ENCODE data around the gene RNH1.

Gene RNH1

GRCh38 chr11:537622-538430 lies 30.8 kb upstream of the RNH1 start:
- no peak for DNase-seq (ENCODE audit: low read depth)

DNA sequence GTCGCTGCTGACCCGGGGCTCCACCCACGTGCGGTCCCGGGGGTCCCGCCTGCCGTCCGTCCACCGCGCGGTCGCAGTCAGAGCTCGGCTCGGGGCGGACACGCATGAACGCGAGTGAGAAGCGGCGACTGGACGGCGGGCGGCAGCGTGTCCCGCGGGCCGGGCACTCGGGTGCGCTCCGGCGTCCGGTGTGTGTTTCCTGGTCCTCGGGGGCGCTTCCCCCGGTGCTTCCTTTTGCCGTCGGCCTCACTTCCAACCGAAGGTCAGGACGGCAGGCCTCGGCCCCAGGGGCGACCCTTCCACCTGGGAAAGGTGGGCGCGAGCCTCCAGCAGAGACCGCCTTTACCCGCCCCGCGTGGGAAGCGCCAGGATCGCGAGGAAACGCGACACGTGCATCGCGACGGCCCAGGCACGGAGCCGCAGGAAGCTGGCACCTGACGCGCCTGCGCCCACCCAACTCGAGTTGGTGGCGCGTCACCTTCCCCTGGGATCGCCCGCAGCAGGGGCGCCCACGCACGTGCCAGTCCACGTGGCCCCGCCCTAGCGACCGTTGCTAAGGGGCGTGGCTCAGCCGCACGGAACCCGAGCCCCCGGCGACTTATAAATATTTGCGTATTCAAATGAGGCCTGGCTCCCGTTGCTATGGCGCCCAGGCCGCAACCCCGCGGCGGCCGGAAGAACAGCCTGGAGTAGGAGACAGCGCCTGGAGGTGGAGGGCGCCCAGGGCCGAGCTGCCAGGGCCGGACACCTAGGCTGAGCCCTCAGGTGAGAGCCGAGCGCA lies 30.0 kb upstream of the RNH1 start, which contains the start of gene LRRC56:
LRRC56 (plus strand) TSS at position 687 of the 781 bp plus-strand sequence. CDS start 3,158 bp downstream, outside the sequence.
- DNase-seq (ENCODE audit: low read depth) = peak; percentile 40

DNA sequence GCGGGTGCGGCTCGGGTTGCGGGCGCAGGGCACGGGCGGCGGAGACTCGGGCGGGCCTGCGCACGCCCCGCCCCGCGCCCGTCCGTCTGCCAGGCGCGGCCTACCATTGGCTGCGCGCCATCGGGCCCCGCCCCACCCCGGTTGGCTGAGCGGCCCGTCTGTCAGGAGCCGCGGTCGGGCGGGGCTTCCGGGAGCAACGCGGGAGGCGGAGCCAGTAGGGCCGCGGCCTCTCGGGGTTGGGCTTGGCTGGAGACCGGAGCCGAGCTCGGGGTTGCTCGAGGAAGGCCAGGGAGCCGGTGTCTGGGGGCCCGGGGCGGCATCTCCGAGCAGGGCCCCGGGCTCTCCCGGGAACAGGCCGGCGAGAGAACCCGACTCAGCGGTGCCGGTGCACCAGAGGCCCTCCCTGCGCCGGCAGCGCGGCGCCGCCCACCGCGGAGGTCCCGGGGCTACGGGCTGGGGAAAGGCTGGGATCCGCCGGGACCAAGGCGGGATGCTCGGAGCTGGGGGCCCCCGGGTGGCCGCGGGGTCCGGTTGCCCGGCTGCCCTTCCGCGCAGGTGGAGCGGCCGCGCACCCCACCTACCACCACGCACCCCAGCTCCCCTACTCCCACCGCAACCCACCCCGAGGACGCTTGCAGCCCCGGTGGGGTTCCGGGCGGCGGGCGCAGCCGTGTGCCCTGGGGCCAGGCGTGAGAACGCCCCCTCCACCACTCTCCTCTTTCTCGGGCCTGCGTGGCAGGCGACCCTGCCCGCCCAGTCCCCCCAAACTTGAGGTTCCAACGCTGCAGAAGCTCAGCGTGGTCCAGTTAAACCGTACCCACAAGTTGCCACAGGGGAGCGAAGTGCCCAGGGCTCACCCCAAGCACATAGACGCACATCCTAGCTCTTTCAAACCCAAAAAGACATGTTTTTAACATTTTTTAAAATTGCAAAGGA lies 28.7 kb upstream of the RNH1 start, which contains the start of gene HRAS:
HRAS (minus strand) TSS at position 58 of the 936 bp plus-strand sequence.
- peak; percentile 85 for DNase-seq (ENCODE audit: low read depth)

GRCh38 chr11:535210-535518 lies 28.1 kb upstream of the RNH1 start:
- no peak for DNase-seq (ENCODE audit: low read depth)

- no peak for DNase-seq (ENCODE audit: low read depth)
These were observed 27.6 kb upstream of the RNH1 start for GRCh38 chr11:534396-535209.

- DNase-seq (ENCODE audit: low read depth) = no peak
These were observed 26.7 kb upstream of the RNH1 start for GRCh38 chr11:533586-534395.

DNA sequence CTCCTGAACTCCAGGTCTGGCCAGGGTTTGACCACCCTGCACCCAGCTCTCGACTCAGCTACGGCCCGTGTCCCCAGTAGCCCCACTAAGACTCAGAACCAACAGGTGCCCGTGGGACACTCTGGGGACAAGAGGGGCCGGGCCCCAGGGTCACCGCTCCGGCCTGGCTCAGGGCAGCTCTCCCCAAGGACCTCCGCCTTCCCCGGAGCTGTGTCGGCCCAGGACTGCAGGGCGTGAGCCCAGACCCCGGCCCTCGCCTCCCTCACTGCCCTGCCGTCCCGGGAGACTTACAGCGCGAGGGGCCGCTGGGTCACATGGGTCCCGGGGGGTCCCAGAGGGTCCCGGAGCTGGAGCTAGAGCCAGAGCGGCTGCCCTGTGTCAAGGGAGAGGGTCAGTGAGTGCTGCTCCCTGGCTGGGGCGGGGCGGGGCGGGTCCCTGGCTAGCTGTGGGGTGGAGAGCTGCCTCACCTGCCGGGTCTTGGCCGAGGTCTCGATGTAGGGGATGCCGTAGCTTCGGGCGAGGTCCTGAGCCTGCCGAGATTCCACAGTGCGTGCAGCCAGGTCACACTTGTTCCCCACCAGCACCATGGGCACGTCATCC lies 26.0 kb upstream of the RNH1 start:
- no peak for DNase-seq (ENCODE audit: low read depth)

- DNase-seq (ENCODE audit: low read depth) = no peak
These were observed 25.5 kb upstream of the RNH1 start for GRCh38 chr11:532527-532985.

DNA sequence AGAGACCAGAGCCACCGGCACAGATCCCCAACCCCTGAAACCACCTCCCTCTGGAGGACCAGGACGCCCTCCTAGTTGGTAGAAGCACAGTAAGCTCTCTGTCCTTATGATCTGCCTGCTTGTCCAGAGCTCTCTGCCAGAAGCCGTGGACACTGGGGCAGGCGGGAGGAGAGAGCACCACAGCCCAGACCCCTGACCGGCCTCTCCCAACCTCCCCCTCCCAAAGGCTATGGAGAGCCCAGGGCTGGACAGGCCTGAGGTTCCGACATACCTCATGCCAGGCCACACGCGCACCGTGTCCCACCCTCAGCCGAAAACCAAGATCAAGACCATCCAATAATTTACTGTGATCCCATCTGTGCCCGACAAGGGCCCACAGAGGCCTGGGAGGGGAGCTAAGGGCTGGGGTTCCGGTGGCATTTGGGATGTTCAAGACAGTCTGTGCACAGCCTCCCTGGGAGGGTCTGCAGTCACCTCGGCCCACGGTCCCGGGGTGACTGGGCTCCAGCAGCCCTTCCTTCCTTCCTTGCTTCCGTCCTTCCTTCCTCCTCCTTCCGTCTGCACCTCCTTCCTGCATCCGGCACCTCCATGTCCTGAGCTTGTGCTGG lies 25.0 kb upstream of the RNH1 start:
- no peak for DNase-seq (ENCODE audit: low read depth)

DNA sequence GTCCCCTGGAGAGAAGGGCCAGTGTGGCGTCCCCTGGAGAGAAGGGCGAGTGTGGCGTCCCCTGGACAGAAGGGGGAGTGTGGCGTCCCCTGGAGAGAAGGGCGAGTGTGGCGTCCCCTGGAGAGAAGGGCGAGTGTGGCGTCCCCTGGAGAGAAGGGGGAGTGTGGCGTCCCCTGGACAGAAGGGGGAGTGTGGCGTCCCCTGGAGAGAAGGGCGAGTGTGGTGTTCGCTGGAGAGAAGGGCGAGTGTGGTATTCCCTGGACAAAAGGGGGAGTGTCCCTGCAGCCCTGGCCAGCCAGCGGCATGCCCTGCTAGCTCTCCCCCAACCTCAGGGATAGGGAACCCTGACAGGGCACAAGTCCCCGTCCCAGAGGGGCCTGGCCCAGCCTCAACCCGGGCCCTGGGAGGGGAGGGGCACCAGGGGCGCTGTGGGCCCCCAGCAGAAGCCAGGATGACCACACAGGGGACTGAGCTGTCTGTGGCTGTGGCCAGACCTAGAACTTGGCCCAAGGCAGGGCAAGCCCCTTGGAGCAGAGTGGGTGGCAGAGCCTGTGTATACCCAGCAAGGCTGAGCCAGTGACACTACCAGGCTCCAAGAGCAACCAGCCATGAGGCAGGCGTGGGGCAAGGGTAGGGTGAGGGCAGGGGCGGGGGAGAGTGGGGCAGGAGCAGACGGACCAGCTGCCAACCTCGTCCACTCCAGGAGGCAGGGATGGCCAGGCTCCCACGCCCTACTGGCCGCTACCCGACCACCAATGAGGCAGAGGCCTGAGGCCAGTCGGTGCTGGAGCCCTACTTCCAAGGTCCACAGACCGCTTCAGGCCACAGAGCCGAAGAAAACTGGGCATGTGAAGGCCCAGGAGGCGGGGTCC lies 24.2 kb upstream of the RNH1 start:
- DNase-seq (ENCODE audit: low read depth) = no peak

GRCh38 chr11:529728-530411 lies 22.8 kb upstream of the RNH1 start:
- DNase-seq (ENCODE audit: low read depth) = no peak

DNA sequence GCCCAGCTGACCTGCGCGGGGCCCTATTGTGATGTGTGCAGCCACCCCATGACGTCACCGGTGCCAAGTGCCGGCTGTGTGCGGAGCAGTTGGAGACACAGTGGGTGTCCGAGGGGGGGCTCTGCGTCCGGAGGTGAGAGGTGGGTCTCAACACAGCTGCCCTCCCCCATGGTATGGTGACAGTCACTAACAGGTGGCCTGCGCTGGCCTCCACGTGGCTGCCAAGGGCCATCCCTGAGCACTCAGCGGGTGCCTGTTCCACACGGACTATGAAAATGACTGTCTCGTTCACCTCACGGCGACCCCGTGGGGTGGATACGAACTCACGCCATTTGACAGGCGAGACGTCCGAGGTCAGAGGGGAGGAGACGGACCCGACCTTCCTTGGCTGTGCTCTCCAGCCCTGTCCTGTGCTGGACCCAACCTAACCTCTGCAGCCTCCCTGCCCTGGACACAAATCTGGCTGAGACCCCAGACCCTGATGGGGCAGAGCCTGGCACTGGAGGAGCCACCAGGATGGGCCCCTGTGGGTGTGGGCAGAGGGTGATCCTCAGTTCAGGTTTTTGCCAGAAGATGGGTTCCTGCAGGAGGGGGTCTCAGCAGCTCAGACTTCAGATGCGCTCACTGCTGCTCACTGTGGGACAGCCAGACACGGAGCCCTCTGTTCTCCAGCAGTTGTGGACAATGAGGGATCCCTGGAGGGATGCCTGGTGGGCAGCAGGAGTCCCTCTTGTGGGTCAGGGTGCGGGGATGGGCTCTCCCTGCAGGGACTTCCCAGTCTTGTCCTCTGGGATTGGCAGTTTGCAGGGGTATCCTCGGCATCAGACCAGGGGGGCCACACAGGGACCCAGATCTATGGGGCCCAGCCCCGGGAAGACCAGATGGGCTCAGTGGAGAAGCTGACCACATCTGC lies 22.0 kb upstream of the RNH1 start:
- DNase-seq (ENCODE audit: low read depth) = no peak

DNA sequence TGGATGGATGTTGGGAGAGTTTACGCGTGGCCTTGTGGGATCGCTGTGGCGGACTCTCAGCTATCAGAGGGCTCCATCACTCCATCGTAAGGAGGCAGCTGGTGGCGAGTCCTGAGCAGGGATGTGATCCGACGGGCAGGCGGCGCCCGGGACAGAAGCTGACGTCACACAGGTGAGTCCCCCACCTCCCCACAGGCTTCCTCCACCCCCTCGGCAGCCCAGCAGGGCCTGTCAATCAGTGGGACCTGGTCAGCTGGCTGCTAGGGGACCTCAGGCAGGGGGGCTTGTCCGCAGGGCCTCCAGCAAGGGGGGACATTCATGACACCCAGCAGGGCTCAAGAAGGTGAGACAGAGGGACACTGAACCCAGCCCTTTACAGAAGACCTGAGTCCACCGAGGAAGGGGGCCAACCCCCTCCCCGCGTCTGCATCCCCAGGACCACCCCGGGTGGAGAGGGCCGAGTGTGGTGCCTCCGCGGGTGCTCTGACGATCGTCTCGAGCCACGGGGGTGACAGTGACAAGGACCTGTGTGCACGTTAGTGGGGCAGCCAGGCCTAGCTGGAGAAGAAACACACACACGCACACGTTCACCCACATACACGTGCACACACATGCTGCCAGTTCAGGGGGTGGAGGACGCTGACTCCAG lies 21.2 kb upstream of the RNH1 start:
- no peak for DNase-seq (ENCODE audit: low read depth)

DNA sequence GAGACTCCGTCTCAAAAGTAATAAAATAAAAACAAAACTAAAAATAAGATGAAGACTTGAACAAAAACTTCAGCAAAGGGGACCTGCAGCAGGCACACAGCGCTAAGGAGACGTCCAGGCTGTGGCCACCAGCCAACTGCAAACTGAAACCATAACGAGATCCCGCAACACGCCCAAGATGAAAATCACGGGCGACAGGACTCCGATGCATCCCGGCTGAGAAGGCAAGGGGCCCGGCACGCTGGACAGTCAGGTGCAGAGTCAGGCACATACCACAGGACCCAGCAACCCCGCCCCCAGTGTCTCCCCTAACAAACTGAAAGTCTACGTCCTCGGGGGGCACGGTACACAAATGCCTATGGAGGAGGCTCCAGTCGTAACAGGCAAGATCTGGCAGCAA lies 19.1 kb upstream of the RNH1 start:
- no peak for DNase-seq (ENCODE audit: low read depth)

DNA sequence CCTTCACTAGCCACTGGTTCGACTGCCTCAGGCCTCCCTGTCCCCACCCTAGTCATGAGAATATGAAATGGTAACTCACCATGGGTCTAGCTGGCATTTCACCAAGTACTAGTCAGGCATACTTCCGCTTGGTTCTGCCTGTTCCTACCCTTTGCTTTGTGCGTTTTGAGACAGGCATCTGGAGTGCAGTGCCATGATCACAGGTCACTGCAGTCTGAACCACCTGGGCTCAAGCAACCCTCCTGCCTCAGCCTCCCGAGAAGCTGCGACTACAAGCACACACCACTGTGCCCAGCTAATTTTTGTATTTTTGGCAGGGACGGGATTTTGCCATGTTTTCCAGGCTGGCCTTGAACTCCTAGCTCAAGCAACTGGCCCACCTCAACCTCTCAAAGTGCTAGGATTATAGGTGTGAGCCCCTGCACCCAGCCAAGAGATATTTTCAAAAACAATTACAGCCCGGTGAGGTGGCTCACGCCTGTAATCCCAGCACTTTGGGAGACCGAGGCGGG lies 14.2 kb upstream of the RNH1 start:
- DNase-seq (ENCODE audit: low read depth) = no peak
